C4-2B (cell line): ENCODE data around the gene FAXC.

Source experiments
- H3K27ac ChIP-seq: fragments of 450-650 bp; 2 replicates; pipeline ENCODE4 v1.5.1; 2017
- CTCF ChIP-seq: fragments of 450-650 bp; conservative IDR thresholded peaks from 2 replicates; pipeline ENCODE4 v1.5.1; 2017; ENCODE audit warnings: mild to moderate bottlenecking
- ZFX ChIP-seq: fragments of 450-650 bp; IDR thresholded peaks from 2 replicates; pipeline ENCODE4 v1.6.1; 2017

FAXC gene

GRCh38 chr6:99318566-99318965 is 30.9 kb downstream of the FAXC start:
- no peak for TF ChIP-seq ZFX
- TF ChIP-seq CTCF, result no peak
- H3K27ac ChIP-seq, result no peak overlapping the region

GRCh38 chr6:99312354-99312753 is 37.1 kb downstream of the FAXC start:
- no peak overlapping the region for H3K27ac ChIP-seq
- TF ChIP-seq CTCF (no peak), ZFX (no peak)

- TF ChIP-seq ZFX, result no peak
Measured at GRCh38 chr6:99310553-99310952, 38.9 kb downstream of the FAXC start.

GRCh38 chr6:99309557-99309956 is 39.9 kb downstream of the FAXC start:
- peak overlapping the region; percentile 66; the same call in 1 of the 2 replicates for H3K27ac ChIP-seq
- TF ChIP-seq CTCF, result no peak
- TF ChIP-seq ZFX, result no peak

More at GRCh38 chr6:99310553-99310952, 38.9 kb downstream of the FAXC start:
- H3K27ac ChIP-seq, result peak overlapping the region; percentile 66

- no peak overlapping the region for H3K27ac ChIP-seq
- no peak for TF ChIP-seq CTCF
- TF ChIP-seq ZFX, result no peak
Measured at GRCh38 chr6:99308788-99309187, 40.7 kb downstream of the FAXC start.

GRCh38 chr6:99307295-99307907 is 42.1 kb downstream of the FAXC start:
- no peak for TF ChIP-seq CTCF
- H3K27ac ChIP-seq, result peak overlapping the region; percentile 53; the same call in 1 of the 2 replicates

GRCh38 chr6:99306341-99306740 is 43.1 kb downstream of the FAXC start:
- H3K27ac ChIP-seq, result no peak overlapping the region
- TF ChIP-seq CTCF, result no peak
- TF ChIP-seq ZFX, result no peak

GRCh38 chr6:99305021-99305554 is 44.4 kb downstream of the FAXC start:
- no peak overlapping the region for H3K27ac ChIP-seq
- no peak for TF ChIP-seq ZFX
- no peak for TF ChIP-seq CTCF
